WTC11 (cell line): Measurements from ENCODE around the gene NUPR1. TPM values are rescaled to one million over a fixed set of nuclear protein-coding genes. Genes with fewer than 3 reads are reported as not detected.
"Not testable (repeated sequence)": the region's sequence is repeated elsewhere in the genome, so short reads cannot be mapped to it uniquely, and the experiment has no call there.

ENCODE experiments used
- ATAC-seq: fragments of 200-7000 bp; cut with Tn5 transposase; 2 replicates; pipeline ENCODE4 v1.10.0; 2021; ENCODE audit warnings: mild to moderate bottlenecking, moderate library complexity
- CTCF ChIA-PET: fragments of 300-600 bp; sonication (Branson Sonifier 250); formaldehyde crosslinking; loops from one replicate; lab custom pipeline; 2021; ENCODE audit warnings: antibody characterized with exemption; lab: Charles Lee
- POLR2A ChIA-PET: fragments of 350-600 bp; sonication (Branson Sonifier 250); formaldehyde crosslinking; loops from one replicate; lab custom pipeline; 2021; ENCODE audit warnings: antibody characterized with exemption; lab: Charles Lee
- DNase-seq: peaks from one replicate; pipeline ENCODE4 v3.0.0; 2021; ENCODE audit warnings: low spot score
- H3K27ac Mint-ChIP-seq: 2 replicates; pipeline ENCODE4 v1.8.0; 2021; ENCODE audit warnings: mixed read lengths
- H3K27me3 Mint-ChIP-seq: 2 replicates; pipeline ENCODE4 v1.8.0; 2021; ENCODE audit warnings: low read depth, mild to moderate bottlenecking, moderate library complexity, mixed read lengths
- H3K36me3 Mint-ChIP-seq: 2 replicates; pipeline ENCODE4 v1.8.0; 2021; ENCODE audit warnings: mixed read lengths
- H3K4me1 Mint-ChIP-seq: 2 replicates; pipeline ENCODE4 v1.8.0; 2022; ENCODE audit warnings: mixed read lengths
- H3K4me3 Mint-ChIP-seq: 2 replicates; pipeline ENCODE4 v1.8.0; 2021; ENCODE audit warnings: mild to moderate bottlenecking, moderate library complexity, mixed read lengths
- H3K9me3 Mint-ChIP-seq: 2 replicates; pipeline ENCODE4 v1.8.0; 2021; ENCODE audit warnings: mixed read lengths
- CTCF ChIP-seq: fragments of 200-600 bp; IDR thresholded peaks from 2 replicates; pipeline ENCODE4 v1.8.0; 2022; ENCODE audit warnings: antibody characterized with exemption
- ESRRA ChIP-seq: sonication (generic); formaldehyde crosslinking; IDR thresholded peaks from 2 replicates; pipeline ENCODE4 v1.8.1; 2022; ENCODE audit warnings: mild to moderate bottlenecking, missing genetic modification reagents, borderline replicate concordance
- IRF1 ChIP-seq: sonication (generic); formaldehyde crosslinking; IDR thresholded peaks from 2 replicates; pipeline ENCODE4 v1.8.0; 2023; ENCODE audit warnings: missing genetic modification reagents
- JUN ChIP-seq: sonication (generic); formaldehyde crosslinking; IDR thresholded peaks from 2 replicates; pipeline ENCODE4 v1.8.0; 2023; ENCODE audit warnings: mild to moderate bottlenecking, missing genetic modification reagents
- MAX ChIP-seq: sonication (generic); formaldehyde crosslinking; IDR thresholded peaks from 2 replicates; pipeline ENCODE4 v1.8.0; 2022; ENCODE audit warnings: mild to moderate bottlenecking, missing genetic modification reagents
- MLX ChIP-seq: sonication (generic); formaldehyde crosslinking; IDR thresholded peaks from 2 replicates; pipeline ENCODE4 v1.8.1; 2023; ENCODE audit warnings: mild to moderate bottlenecking, missing genetic modification reagents, moderate library complexity
- PRDM15 ChIP-seq: sonication (generic); formaldehyde crosslinking; IDR thresholded peaks from 2 replicates; pipeline ENCODE4 v1.8.0; 2022; ENCODE audit warnings: missing genetic modification reagents
- TCF7 ChIP-seq: sonication (generic); formaldehyde crosslinking; IDR thresholded peaks from 2 replicates; pipeline ENCODE4 v1.8.0; 2022; ENCODE audit warnings: mild to moderate bottlenecking, low read depth, missing genetic modification reagents, moderate library complexity
- USF1 ChIP-seq: sonication (generic); formaldehyde crosslinking; IDR thresholded peaks from 2 replicates; pipeline ENCODE4 v1.8.0; 2022; ENCODE audit warnings: mild to moderate bottlenecking, missing genetic modification reagents
- ZMAT4 ChIP-seq: fragments of 250-450 bp; sonication (Bioruptor Pico); IDR thresholded peaks from 2 replicates; pipeline ENCODE4 v1.9.0; 2021; ENCODE audit warnings: mild to moderate bottlenecking
- ZNF219 ChIP-seq: sonication (generic); formaldehyde crosslinking; IDR thresholded peaks from 2 replicates; pipeline ENCODE4 v1.8.0; 2023; ENCODE audit warnings: missing genetic modification reagents, mild to moderate bottlenecking, borderline replicate concordance
- ZNF416 ChIP-seq: fragments of 250-450 bp; sonication (Bioruptor Pico); IDR thresholded peaks from 2 replicates; pipeline ENCODE4 v1.9.0; 2021; ENCODE audit warnings: mild to moderate bottlenecking, inconsistent platforms
- ZNF425 ChIP-seq: fragments of 250-450 bp; sonication (Bioruptor Pico); conservative IDR thresholded peaks from 2 replicates; pipeline ENCODE4 v1.9.0; 2021; ENCODE audit warnings: mild to moderate bottlenecking
- ZNF512 ChIP-seq: sonication (generic); formaldehyde crosslinking; IDR thresholded peaks from 2 replicates; pipeline ENCODE4 v1.8.1; 2022; ENCODE audit warnings: missing genetic modification reagents, borderline replicate concordance
- total RNA-seq: library from RNA; stranded (reverse); gene quantifications from 3 replicates; pipeline ENCODE4 v1.2.3, GENCODE V29; 2021

Gene NUPR1
- total RNA-seq, 1 experiment from 2014 or later = 0.33 TPM

- Mint-ChIP-seq H3K27ac (no peak overlapping the region), H3K4me3 (no peak overlapping the region), H3K27me3 (no peaks in the 10 kb centered on the region; the same call in 1 of the 2 replicates)
- DNase-seq = no peak
- CTCF ChIA-PET = no interaction called here
- TF ChIP-seq JUN (CRISPR knock-in tag) (no peak), ZNF416 (CRISPR knock-in tag) (no peak), CTCF (no peak), ZNF512 (CRISPR knock-in tag) (no peak), IRF1 (CRISPR knock-in tag) (no peak), ZMAT4 (CRISPR knock-in tag) (no peak), USF1 (CRISPR knock-in tag) (no peak), ZNF425 (CRISPR knock-in tag) (no peak), MLX (CRISPR knock-in tag) (no peak), ESRRA (CRISPR knock-in tag) (no peak), ZNF219 (CRISPR knock-in tag) (no peak), MAX (CRISPR knock-in tag) (no peak), TCF7 (CRISPR knock-in tag) (no peak), PRDM15 (no peak)
- TF ChIP-seq, all 79 proteins: peak for 0
- POLR2A ChIA-PET = no interaction called here
- Mint-ChIP-seq H3K36me3 (no peaks in the 10 kb centered on the region), H3K4me1 (peaks cover 9% of the 10 kb centered on the region), H3K9me3 (peaks cover 8% of the 10 kb centered on the region; the same call in 1 of the 2 replicates)
- ATAC-seq = no peak
Measured at GRCh38 chr16:28527985-28528384, 10.8 kb downstream of the NUPR1 start.

- H3K9me3 Mint-ChIP-seq, H3K27ac Mint-ChIP-seq, CTCF ChIA-PET, H3K36me3 Mint-ChIP-seq, H3K4me1 Mint-ChIP-seq, ATAC-seq, H3K4me3 Mint-ChIP-seq, H3K27me3 Mint-ChIP-seq, POLR2A ChIA-PET, DNase-seq: not testable (repeated sequence)
Measured at GRCh38 chr16:28527100-28527785, 11.5 kb downstream of the NUPR1 start.
